Measurements from ENCODE around the gene KLHL35.
"Not testable (repeated sequence)": the region's sequence is repeated elsewhere in the genome, so short reads cannot be mapped to it uniquely, and the experiment has no call there.

KLHL35 gene

DNA sequence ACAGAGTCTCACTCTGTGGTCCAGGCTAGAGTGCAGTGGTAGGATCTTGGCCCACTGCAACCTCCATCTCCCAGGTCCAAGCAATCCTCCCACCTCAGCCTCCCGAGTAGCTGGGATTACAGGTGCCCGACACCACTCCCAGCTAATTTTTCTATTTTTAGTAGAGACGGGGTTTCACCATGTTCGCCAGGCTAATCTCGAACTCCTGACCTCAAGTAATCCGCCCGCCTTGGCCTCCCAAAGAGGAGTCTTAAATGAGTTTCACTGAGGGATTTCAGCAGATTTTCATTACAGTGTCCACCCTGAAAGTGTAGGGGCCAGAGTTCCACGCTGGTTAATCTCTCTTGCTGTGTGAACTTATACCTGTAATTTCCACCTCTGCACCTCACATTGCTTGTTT lies 34.1 kb downstream of the KLHL35 start:
- no peak for DNase-seq

DNA sequence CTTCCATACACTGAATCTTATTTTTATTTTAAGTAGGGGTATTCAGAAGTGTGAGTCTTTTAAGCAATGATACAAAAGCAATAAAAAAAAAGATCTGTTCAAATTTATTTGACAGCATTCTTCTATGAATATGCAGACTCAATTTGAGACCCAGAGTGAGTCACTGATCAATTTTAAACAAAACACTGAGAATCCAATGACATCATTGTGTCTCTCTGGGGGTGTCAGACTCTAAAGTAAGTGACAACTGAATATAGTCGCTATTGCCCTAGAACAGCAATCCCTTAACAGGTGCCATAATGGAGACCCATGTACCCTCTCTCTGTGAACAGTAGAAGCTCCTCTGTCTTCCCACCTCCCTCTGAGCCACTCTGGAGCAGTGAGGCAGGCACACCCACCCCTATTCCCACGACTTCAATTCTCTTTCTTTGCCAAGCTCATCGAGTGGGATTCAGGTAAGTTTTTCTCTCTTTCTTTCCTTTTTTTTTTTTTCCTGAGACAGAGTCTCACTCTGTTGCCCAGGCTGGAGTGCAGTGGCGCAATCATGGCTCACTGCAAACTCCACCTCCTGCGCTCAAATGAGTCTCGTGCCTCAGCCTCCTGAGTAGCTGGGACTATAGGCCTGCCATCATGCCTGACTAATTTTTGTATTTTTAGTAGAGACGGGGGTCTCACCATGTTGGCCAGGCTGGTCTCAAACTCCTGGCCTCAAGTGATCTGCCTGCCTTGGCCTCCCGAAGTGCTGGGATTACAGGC lies 38.7 kb downstream of the KLHL35 start:
- peak in 15 of 56 donors; percentile 0 to 53 (median 24) for DNase-seq

DNA sequence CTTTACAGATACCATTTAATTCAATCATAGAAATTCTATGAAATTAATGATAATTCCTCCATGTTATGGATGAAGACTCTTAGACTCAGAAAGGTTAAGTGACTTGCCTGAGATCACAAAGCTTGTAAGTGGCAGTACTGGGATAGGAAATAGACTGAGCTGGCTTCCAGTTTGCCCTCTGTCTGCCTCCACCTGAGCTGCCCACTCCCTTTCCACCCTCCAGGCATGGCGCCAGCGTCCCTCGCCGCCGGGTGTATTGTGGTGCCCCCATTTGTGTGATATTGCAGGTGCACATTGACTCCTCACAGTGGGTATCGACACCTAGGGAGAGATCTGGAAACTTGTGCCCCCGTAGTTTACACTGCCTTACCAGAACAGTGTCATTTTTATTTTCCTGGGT lies 43.1 kb downstream of the KLHL35 start:
- DNase-seq, result no peak

DNA sequence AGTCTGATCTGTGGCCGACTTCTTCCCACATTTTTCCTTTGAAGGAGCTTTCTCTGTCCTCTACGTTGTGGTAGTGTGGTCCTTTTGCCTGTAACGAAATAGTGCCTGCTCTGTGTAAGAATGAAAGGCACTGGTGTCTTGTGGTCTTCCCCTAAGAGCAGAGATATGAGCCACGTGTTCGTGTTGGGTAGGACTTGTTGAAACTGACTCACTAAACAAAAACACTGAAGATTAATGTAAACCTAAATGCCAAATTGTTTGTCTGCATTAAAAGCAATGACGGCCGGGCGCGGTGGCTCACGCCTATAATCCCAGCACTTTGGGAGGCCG lies 43.8 kb downstream of the KLHL35 start:
- no peak for DNase-seq

DNA sequence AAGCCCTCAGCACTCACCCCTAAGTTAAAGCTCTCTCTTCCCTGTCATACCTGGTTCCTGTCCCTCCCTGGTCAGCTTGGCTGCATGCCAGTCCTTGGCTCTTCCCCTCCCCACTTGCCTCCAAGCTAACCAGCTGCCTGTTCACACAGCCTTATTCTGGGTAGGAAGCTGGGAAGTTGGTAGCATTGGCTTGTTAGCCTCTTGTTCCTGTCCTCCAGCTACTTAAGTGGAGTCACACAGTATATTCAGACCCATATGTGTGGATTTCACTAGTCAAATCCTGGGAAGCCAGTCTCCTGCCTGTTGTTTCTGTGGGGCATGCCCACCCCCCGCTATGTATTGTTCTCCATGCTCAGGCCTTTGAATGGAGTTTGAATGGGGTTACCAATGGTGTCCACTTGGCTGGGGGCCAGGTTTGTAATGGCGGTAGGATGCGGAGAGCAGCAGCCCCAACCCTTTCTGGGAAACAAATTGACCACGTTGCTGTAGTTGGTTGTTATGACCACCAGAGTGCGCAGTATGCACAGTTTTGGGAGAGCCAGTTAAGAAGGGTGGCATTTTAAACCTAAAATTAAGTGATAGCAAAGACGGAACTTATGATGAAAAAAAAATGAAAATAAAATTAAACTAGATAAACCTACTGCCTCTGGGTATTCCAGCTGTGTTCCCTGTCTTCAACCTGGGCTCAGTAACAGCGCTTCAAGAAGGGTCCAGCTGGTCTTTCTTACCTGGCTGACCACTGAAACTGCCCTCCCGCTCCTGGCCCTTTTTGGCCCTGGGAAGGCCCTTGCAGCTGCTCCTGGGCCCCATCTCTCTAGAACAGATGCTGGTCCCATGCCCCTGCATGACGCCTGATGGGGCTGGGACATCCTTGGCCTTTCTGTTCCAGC lies 44.4 kb downstream of the KLHL35 start:
- peak in 46 of 56 donors; percentile 7 to 76 (median 37) for DNase-seq

DNA sequence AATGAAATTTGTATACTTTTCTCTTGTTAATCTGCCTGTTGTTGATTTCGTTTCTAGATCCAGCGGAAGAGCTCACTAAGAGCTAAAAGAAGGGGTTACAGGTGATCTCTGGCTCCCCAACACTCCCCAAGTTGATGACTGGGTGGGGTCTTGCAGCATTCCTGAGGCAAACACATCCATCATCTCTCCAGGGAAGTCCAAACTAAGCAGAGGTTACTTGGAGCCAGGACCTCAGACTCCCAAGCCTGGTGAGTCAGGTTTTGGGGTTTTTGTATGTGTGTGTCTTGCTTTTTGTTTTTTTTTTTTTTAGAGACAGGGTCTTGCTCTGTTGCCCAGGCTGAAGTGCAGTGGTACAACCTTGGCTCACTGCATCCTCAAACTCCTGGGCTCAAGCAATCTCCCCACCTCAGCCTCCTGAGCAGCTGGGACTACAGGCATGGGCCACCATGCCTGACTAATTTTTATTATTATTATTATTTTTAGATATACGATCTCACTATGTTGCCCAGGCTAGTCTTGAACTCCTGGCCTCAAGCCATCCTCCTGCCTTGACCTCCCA lies 45.2 kb downstream of the KLHL35 start:
- no peak for DNase-seq

DNA sequence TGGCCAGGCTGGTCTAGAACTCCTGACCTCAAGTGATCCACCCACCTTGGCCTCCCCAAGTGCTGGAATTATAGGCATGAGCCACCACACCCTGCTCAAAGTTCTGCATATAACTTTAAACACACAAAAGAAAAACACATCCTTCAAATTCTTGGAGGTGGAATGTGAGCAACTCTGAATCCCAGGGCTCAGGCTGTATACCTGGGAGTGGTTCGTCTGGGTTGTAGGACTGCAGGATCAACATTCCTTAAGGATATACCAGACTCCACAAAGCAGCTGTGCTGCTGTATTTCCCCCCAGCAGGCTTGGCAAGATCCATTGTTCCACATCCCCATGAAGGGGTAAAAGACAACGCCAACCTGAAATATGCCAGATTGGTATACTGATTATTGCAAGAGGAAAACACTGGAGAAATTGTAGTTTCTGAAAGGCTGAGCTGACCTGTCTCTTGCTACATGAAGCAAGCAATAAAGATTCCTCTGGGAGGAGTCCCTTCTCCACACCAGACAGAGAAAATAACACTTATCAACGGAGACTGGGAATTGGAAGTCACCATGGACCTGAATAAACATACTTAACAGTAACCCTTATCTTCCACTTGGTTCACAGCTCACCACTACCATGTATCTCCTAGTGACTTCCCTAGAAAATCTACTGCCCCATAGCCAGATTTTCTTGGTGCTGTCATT lies 45.9 kb downstream of the KLHL35 start:
- DNase-seq, result no peak

DNA sequence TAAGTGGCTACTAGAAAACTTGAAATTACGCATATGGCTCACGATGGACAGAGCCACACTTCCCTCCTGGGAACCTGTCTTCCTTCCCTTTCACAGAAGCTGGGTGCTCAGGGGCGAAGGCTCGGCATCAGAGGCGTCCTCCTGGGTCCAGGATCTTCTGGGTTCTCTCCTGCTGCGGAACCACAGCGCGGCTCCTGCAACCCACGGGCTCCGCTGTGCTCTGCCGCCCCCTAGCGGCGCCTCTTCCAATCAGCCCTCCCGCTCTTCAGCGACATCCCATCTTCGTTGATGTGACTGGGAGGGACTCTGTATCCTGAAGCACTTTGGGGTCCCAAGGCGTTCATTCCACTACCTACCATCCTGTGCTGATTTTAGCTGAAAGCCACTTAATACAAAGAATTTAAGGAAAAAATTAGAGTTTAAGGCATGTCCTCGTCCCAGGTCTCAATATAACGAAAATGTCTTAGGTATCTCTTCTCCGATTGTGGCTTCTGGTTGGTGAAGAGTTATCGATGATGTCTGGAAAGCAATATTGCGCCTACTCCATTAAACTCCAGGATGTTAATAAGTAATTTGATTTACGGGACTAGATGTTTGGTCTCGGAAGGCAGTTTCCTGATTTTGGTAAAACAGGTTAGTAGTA lies 48.4 kb downstream of the KLHL35 start:
- DNase-seq, result peak in 52 of 56 donors; percentile 17 to 89 (median 63)

DNA sequence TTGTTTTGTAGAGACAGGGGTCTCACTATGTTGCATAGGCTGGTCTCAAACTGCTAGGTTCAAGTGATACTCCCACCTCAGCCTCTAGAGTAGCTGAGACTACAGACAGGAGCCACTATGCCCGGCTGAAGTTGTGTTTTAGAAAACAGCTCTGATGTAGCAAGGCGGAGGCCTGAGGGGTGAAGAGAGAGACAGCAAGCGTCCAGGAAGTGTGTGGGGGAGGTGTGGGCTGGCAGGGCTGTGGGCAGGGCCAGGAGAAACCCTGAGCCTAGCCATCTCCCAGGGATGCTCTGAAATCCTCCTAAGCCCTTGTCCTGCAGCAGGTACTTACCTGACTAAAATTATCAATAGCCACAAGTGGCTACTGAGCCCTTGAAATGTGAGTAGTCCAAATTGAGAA lies 49.8 kb downstream of the KLHL35 start:
- DNase-seq, result no peak

DNA sequence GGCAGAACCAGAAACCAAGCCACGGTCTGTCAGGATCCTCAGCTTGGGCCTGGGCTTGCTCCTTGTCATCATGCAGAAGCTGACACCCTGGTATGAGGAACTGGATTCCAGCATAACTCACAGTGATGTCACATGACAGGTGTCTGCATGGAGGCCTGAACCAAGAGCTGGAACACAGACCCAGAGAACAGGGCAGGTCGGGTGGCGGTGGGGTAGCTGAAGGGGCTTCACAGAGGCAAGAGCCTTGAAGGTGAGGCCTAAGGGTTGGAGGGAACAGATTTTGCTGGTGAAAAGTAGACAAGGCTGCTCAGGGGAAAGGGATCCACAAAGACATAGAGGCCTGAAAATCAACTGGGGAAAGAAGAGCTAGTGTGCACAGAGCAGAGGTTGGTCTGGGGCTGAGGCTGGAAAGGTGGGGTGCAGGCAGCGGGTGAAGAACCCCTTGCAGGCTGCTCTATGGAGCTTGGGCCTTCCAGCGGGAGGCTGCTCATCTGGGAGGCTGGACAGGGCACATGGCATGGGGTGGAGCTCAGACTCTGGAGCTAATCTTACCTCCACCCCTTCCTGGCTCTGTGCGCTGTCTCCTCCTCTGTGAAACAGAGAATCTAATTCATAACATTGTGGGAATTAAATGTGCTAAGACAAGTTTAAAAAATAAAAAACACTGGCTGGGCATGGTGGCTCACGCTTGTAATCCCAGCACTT lies 52.1 kb downstream of the KLHL35 start:
- DNase-seq, result peak in 3 of 56 donors; percentile 7 to 10 (median 8)

DNA sequence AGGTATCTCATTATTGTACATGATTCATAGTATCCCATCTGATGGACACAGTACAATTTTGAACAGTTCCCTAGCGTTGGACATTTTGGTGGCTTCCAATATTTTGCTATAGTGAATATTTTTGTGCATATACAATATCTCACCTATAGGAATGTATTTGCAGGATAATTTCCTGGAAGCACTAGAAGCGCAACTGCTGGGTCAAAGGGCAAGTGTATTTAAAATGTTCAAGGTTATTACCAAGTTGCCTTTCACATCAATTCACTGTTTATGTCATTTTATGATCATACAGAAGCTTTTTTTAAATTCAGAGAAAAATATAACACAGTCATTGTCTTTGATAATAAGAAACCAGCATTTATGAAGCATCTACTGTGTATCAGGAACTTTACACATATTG lies 52.8 kb downstream of the KLHL35 start:
- DNase-seq, result no peak

DNA sequence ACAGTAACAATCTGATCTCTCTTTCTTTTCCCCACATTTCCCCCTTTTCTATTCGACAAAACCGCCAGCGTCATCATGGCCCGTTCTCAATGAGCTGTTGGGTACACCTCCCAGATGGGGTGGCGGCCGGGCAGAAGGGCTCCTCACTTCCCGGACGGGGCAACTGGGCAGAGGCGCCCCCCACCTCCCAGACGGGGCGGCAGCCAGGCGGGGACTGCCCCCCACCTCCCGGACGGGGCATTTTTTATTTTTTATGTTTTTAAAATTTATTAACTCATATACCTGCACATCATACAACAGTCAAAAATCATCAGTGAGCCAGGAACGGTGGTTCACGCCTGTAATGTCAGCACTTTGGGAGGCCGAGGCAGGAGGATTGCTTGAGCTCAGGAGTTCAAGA lies 54.2 kb downstream of the KLHL35 start:
- not testable (repeated sequence) for DNase-seq

DNA sequence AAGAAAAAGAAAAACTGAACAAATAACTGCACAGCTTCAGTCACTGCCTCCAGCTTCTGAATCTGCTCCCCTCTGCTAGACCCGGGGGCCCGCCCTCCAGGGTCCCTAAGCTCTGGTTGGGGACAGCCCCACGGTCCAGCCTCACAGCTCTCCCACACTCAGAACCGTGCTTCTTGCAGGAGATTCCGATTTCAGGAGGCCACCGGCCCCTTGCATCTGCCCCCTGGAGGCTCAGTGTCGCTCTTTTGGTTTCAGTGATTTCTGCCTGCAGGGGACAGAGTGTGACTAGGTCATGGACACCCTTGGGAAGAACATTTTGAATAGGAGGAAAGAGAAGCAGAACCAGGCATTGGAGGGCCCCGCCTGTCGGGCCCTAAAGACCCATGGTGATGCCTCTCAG lies 56.8 kb downstream of the KLHL35 start:
- no peak for DNase-seq

DNA sequence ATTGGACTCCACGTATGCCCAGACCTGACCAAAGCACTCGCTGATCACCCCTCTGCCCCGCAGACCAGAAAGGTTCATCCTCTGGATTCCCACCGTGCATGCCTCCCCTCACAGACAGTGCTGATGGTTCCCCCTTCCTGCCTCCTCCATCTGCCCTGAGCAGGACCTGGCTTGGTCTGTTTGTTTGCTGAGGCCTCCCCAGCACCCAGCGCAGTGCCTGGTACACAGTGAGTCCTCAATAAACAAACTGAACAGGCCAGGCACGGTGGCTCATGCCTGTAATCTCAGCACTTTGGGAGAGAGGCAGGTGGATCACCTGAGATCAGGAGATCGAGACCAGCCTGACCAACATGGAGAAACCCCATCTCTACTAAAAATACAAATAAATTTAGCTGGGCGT lies 57.4 kb downstream of the KLHL35 start:
- no peak for DNase-seq

DNA sequence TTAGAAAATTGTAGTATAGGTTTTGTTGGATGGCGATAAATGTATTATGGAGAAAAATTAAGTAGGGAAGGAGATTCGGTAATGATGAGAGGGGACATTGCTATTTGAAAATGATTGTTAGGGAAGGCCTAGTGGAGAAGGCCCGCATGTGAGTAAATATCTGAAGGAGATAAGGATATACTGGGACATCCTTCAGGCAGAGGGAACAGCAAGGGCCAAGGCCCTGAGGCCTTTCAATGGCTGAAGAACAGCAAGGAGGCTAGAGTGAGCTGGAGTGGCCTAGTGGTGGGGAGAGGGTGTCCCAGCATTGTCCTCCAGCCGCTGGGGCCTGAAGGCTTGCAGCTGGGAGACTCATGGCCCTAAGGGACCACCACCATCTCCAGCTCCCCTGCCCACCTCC lies 58.4 kb downstream of the KLHL35 start:
- no peak for DNase-seq

DNA sequence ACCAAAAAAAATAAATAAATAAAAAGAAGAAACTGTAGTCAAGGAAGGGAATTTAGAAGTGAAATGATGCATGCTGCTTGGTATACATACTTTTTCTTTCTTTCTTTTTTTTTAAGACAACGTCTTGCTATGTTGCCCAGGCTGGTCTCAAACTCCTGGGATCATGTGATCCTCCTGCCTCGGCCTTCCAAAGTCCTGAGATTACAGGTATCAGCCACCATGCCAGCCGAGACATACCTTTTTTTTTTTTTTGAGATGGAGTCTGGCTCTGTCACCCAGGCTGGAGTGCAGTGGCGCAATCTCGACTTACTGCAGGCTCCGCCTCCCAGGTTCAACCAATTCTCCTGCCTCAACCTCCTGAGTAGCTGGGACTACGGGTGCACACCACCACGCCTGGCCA lies 59.8 kb downstream of the KLHL35 start:
- no peak for DNase-seq
